ENCODE data around the gene PGPEP1.

PGPEP1 gene, protein sequence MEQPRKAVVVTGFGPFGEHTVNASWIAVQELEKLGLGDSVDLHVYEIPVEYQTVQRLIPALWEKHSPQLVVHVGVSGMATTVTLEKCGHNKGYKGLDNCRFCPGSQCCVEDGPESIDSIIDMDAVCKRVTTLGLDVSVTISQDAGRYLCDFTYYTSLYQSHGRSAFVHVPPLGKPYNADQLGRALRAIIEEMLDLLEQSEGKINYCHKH
- 35.6 to 108 (median 86.3) reads per million in 4 experiments for total RNA-seq

DNA sequence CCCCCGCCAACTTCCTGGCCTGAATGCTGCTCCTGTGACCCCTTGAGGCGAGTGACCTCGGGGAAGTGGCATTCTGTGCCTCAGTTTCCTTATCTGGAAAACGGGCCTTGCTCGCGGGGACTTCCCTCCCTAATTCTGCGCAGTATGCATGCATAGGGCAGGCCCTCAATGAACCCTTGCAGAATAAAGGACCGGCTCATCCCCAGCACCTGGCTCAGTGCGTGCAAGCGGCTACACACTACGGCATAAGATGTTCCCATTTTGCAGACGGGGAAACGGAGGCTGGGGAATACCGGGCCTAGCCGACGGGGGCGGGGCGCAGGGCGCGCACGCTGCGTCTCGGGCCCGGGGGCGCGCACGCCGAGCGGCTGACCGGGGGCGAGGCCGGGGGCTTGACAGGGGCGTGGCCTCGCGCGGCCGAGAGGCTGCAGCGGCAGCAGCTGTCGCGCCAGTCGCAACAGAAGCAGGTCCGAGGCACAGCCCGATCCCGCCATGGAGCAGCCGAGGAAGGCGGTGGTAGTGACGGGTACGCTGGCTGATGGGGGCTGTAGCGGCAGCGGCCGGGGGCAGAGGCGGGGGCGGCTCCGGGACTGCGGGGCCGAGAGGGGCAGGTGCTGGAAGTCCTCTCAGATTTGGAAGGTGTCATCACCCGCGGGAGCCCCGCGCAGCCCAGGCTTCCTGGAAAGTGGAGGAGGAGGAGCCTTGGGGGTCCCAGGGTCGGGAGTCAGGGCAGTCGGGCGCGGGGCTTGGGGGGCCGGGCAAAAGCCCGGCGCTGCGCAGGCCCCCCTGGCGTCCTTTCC lies at the start of gene PGPEP1:
Gene PGPEP1 (plus strand): TSS at position 409 of the 800 bp plus-strand sequence. CDS start 84 bp downstream, at position 493.
- peak; percentile 45 for DNase-seq

DNA sequence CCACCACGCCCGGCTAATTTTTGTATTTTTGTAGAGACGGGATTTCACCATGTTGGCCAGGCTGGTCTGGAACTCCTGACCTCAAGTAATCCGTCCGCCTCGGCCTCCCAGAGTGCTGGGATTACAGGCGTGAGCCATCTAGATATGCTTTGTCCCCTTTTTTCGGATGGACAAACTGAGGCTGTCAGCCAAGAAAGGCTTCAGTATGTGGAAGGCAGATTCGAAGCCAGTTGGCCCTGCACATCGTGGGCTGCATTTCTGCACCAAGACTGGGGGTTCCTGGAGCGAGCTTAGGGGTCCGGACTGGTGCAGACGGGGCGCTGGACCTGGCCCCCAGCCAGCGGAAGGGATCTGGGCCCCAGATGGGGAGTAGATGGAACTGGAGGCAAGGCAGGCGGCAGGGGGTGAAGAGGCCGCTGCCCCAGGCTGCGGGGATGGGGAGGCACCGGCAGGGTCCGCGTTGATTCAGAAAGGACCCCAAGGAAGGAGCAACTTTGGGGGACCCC lies 49.3 kb upstream of the PGPEP1 start:
- DNase-seq, result no peak

DNA sequence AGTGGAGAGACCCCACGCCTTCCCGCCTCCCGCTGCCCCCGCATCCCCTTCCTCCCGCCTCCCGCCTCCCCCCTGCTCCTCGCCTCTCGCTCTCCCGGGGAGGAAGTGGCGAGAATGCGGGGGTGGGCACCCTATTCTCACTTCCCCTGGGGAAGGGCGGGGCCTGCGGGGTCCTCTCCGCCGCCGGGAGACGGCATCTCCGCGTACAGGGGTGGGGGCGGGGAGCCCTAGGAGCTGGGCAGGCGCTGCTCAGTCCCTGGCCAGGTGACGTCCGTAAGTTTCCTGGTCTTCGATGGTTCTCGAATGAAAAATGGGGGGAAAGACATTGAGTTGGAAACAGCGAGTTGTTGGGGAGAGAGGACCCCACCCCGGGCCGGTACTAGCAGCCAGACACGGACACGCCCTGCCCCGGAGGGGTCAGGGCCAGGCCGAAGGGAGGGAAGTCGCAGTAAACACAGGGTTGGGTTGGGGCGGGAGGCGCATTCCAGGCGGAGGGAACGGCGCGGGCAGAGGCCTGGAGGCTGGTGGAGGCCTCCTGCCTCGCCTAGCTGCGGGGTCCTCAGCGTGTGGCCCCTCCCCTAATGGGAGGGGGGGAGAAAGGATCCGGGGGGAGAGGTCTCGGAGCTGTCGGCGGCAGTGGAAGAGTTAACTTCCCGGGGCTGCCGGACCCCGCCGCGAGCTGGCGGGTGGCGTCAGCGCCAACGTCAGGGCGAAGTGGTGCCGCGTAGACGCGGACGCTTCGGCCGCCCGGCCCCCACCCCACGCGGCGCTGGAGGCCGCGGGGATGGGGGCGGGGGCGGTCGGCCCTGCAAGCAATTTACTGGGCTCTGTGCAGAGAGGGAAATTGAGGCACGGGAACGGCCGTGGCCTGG lies 48.6 kb upstream of the PGPEP1 start:
- DNase-seq, result peak; percentile 69

DNA sequence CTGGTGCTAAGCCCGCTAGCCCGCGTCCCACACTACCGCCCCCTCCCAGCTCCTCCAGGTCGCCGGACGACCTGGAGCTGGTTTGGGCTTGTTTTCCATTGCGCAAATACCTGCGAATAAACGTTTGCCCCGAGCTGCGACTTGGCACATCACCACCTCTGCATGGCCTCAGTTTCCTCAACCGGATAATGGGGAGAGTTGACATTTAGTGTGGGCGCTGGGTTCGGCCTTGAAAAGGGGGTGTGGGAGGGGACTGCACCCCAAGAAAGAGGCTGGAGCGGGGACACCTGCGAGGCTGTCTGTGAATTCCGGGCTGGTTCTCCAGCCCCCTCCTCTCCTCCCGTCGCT lies 48.0 kb upstream of the PGPEP1 start:
- DNase-seq, result peak; percentile 29

DNA sequence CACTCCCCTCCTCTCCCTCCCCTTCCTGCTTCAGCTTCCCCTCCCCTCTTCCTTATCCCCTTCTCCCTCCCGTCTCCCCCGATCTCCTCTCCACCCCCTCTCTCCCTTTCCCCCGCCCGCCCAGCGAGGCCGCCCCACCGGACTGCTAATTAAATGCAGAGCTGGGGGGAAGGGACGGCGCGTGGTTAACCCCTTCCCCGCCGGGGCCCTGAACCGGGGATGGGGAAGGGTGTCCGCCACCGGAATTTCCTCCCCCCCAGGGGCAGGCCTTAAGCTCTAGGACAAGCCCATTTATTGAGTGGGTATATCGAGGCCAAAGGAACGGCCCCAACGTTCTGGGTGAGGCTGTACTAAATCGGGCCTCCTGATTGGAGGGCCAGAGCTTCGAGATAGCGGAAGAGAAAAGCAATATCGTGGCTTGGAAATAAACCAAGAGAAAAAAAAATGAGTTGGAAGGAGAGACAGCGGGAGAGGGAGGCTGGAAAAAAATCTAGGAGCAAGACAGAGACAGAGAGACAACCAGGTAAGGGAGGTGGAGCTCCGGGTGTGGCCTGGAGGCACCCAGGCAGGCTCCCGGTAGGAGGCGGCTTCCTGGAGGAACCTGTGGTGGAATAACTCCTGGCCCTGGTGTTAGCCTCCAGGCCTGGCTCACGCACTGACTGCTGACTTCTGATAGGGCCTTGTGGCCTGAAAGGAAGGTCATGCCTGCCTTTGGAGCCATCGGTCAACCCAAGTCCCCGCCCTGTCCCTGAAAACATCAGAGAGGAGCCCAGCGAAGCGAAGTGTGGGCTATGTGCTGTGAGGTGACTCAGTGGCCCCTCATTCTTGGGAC lies 47.4 kb upstream of the PGPEP1 start:
- DNase-seq, result no peak

DNA sequence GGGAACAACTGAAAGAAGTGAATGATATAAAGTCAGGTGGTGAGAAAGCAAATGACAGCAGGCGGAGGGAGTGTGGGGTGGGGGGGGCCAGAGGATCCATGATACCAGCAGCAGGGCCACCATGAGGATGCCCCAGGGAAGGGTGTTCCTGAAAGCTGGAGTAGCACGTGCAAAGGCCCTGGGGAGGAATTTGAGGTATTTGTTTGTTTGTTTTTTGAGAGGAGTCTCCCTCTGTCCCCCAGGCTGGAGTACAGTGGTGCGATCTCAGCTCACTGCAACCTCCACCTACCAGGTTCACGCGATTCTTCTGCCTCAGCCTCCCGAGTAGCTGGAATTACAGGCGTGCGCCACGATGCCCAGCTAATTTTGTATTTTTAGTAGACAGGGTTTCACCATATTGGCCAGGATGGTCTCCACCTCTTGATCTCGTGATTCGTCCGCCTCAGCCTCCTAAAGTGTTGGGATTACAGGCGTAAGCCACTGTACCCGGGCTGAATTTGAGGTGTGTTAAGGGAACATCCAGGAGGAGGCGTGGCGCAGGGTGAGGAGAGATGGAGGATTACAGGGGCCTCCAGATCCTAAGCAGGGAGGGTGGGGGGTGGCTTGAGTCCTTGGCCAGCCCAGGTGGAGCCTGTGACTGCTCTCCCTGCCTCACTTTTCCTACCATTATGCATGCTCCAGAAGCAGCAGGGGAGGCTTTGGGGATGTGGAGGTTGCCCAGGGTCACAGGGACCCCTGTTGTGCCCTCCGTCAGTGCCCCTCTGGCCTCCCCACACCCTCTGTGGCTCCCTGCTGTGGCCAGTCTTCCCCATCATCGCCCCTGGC lies 46.5 kb upstream of the PGPEP1 start:
- DNase-seq, result no peak

DNA sequence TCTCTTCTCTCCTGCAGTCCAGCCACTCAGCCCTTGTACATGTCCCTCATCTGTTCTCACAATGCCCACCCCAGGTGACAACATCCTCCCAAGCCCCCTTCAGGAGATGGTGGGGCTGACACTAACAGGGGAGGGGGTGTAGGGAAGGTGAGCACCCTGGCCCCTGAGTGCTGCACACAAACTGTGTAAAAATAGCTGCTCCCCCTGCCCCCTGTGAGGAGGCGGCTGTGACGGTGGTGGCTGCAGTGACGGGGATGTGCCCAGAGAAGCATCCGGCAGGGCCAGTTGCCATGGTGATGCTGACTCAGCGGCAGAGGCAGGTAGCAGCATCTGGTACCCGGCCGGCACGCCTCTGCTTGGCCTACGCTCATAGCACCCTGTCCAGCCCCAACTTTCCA lies 45.9 kb upstream of the PGPEP1 start:
- peak; percentile 75 for DNase-seq

DNA sequence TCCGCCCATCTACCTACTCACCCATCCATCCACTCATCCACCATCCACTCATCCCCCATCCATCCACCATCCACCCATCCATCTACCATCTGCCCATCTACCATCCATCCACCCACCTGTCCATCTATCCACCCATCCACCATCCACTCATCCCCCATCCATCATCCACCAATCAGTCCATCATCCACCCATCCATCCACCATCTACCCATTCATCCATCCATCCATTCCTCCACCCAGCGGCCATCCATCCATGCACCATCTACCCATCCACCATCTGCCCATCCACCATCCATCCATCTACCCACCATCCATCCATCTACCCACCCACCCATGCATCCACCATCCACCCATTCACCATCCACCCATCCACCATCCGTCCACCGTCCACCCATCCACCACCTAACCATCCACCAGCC lies 45.4 kb upstream of the PGPEP1 start:
- DNase-seq, result no peak

DNA sequence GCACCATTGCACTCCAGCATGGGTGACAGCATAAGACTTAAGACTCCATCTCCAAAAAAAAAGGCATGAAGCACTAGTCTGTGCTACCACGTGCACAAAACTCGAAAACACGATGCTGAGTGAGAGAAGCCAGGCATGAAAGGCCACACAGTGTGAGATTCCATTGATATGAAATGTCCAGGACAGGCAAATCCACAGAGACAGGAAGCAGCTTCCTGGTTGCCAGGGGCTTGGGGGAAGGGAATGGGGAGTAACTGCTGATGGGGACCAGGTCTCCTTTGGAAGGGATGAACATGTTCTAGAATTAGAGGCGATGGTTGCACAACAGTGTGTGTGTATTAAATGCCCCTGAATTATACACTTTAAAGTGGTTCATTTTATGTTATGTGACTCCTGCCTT lies 43.1 kb upstream of the PGPEP1 start:
- DNase-seq, result no peak

DNA sequence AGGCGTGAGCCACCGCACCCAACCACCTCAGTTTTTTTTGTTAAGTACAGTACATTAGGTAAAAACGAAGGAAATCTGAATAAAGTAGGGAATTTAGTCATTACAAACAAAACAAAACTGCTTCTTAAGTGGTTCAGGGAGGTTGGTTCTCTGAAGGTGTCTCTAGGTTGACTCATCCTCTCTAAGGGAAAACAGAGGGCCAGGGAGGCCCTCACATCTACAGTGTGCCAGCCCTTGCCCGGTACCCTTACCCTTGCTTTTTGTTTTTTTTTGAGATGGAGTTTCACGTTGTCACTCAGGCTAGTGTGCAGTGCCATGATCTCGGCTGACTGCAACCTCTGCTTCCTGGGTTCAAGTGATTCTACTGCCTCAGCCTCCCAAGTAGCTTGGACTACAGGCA lies 41.8 kb upstream of the PGPEP1 start:
- no peak for DNase-seq

DNA sequence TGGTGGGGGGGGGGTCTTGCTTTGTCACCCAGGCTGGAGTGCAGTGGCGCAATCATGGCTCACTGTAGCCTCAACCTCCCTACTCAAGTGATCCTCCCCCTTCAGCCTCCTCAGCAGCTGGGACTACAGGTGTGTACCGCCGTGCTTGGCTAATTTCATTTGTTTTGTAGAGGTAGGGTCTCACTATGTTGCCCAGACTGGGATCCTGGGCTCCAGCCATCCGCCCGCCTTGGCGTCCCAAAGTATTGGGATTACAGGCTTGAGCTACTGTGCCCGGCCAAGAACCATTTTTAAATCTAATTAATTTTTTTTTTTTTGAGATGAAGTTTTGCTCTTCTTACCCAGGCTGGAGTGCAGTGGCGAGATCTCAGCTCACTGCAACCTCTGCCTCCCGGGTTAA lies 40.7 kb upstream of the PGPEP1 start:
- no peak for DNase-seq

DNA sequence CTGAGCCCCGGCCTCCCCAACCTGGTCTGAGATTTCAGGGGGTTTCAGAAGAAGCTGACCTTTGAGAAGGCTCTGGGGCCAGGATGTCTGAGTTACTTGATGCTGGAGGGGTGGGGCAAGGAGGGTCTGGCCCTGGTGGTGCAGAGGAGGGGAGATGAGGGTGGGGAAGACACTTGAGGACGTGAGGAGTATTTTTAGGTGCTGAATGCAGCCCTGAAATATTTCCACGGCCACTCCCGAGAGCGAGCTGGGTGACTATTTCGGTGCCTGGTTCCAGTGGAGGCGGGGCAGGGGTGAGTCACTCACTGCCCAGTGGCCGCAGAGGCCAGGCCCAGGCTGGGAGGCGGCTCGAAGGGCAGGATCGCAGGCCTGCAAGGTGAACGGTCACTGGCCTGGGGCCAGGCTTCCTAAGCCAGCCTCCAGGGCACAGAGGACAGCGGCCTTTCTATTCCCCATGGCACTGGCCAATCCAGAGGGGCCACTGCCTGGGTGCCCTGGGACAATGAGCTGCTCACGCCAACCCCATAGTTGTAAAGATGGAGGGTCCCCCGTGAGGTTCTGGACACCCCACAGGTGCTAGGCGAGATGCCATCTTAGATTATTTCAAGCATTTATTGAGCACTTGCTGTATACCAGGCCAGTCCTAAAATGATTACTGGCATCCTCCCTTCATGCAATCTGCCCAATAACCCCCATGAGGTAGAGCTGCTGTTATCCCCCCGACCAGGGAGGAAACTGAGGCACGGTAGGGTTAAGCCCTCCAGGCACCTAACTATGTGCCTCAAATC lies 39.3 kb upstream of the PGPEP1 start:
- DNase-seq, result no peak

DNA sequence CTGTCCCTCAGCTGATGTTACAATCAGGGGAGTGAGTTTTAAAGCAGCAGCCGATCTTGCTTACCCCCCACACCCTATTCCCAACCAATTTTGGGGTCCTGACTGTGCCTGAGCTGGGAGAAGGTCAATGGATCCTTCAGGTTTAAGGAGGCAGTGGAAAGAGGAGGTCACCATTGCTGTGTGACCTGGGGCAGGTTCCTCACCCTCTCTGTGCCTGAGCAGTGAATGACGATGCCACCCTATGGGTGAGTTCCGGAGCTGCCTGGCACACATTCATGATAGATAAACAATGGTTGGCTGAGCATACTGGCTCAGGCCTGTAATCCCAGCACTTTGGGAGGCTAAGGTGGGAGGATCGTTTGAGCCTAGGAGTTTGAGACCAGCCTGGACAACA lies 38.7 kb upstream of the PGPEP1 start:
- DNase-seq, result no peak

DNA sequence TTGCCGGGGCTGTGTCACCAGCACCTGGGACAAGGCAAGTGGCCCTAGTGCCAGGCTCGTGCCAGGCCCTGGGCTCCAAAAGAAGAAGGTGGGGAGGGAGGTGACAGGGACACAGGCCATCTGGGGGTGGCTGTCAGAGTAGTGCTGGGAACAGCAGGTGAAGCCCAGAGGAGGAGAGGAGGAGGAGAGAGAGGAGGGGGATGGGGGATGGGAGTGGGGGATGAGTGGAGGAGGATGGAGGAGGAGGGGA lies 36.3 kb upstream of the PGPEP1 start:
- DNase-seq, result no peak

DNA sequence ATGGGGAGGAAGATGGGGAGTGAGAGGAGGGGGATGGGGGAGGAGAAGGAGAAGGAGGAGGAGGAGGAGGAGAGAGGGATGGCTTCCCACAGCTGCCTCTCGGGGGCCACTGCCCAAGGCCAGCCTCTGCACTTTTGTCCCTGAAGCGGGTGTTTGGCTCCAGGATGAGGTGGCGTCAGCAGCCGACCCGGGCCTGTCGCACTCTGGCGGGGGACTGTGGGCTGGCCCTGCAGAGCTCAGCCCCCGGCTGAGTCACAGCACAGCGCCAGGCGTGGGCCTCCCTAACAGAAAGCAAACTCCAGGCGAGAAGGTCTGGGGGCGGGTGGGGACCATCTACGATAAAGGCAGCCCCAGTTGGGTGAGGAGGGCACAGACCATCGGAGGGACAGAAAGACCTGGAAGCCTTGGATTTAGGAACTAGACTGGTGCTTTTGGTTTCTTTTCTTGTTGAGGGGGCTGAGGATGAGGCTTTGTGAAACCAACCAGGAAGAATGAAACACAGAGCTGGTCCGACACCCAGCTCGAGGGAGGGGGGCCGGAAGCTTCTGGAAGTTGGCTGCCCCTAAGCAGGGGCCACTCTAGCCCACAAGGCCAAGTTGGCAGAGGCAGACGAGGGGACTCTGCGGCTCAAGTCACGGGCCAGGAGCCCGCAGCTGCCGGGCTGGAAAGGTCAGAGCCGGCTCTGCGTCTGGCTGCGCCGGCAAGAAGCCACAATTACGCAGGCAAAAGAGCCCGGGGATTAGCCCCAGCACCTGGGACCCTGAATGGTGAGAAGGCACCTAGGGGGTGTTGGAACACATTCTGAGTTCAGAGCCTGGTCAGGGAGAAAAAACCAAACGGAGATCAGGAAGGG lies 35.7 kb upstream of the PGPEP1 start:
- DNase-seq, result peak; percentile 61

DNA sequence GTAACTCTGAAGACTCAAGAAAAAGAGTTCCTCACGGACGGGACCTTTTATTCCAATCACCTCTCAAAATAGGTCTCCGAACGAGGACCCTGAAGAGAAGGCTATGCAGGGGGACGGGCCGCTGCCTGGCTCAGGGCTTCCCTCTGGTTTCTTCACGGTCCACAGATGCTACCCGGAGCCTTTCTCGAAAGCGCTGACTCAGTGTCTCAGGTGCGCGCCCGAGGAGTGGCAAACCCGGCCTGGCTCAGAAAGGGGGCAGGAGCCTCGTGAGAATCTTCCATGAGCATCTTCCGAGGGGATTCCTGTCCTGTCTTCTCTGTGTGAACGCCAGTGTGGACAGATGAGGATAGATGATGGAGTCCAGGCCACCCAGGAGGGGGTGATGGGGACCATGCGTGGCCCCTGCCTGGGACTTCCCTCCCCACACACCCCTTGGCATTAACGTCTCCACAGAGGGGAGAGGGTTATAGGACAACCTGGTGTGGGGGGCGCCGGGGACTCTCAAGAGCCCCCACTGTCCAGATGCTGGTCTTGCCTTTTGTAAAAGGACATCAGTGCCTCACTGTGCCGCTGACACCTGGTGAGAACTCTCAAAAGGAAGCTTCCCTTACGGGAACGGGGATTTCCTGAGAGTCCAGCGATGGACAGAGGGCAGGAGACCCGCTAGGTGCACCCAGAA lies 34.0 kb upstream of the PGPEP1 start:
- no peak for DNase-seq

DNA sequence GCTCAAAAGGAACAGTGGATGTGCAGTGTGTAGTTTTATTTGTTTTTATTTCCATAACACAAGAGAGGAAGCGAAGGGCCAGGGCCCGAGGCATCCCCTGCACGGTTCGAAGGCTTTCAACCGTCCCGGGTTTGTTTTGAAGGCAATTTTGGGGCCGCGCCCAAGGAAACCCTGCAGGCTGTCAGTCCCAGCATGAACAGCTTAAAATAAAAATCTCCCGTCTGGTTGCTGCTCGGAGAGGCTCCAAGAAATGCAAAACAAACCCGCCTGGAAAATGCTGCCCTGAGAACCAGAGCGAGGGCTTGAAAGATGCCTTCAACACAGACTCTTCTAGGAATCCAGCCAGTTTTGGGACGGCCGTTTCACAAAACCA lies 33.5 kb upstream of the PGPEP1 start:
- DNase-seq, result no peak

DNA sequence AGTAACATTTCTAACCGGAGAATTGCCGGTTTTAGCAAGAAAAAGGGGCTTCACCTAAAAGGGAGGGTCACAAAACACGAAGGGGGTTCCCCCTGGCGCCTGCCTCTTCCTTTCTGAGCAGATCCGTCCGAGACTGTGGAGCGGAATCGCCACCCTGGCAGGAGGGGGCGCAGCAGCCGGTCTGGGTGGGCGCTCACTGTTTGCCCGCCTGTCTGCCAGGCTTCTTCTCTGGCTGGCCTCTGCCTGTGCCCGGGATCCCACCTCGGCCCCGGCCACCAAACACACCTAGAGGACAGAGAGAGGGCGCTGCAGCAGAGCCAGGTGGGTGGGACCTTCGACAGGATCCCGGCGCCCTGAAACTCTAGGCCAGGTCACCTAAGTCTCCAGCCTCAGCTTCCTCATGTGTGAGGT lies 33.1 kb upstream of the PGPEP1 start:
- DNase-seq, result no peak

Data from effector CD8-positive, alpha-beta T cell (primary cell).